Mesendoderm (in vitro differentiated cells): Measurements from ENCODE around the gene ERCC2.

Experiments
- DNase-seq: peaks from one replicate; pipeline ENCODE4 v3.0.0; 2013
- H2AK5ac ChIP-seq: 2 replicates; pipeline ENCODE4 v1.6.1; 2013; ENCODE audit warnings: low read length, inconsistent platforms
- H2BK120ac ChIP-seq: 2 replicates; pipeline ENCODE4 v1.6.1; 2013; ENCODE audit warnings: low read depth, mild to moderate bottlenecking, low read length, moderate library complexity, mixed read lengths
- H2BK15ac ChIP-seq: replicated peaks from 2 replicates; pipeline ENCODE4 v1.6.1; 2013; ENCODE audit warnings: low read depth, mild to moderate bottlenecking, moderate library complexity
- H2BK5ac ChIP-seq: 2 replicates; pipeline ENCODE4 v1.6.1; 2013; ENCODE audit warnings: low read length, inconsistent platforms
- H3K18ac ChIP-seq: 2 replicates; pipeline ENCODE4 v1.6.1; 2013; ENCODE audit warnings: mild to moderate bottlenecking, low read length, mixed read lengths
- H3K23ac ChIP-seq: one replicate; pipeline ENCODE4 v1.6.1; 2013; ENCODE audit warnings: low read length
- H3K27ac ChIP-seq: 2 replicates; pipeline ENCODE4 v1.5.1; 2013; ENCODE audit warnings: low read depth, mild to moderate bottlenecking, inconsistent platforms, low read length, moderate library complexity
- H3K27me3 ChIP-seq: 2 replicates; pipeline ENCODE4 v1.6.1; 2013; ENCODE audit warnings: low read length, control low read depth, mild to moderate bottlenecking, inconsistent platforms; ENCODE audit not compliant: insufficient read depth, poor library complexity
- H3K36me3 ChIP-seq: 2 replicates; pipeline ENCODE4 v1.6.1; 2013; ENCODE audit warnings: low read length, inconsistent platforms; ENCODE audit not compliant: control insufficient read depth, insufficient read depth
- H3K4ac ChIP-seq: one replicate; pipeline ENCODE4 v1.6.1; 2013; ENCODE audit warnings: low read depth, mild to moderate bottlenecking, low read length, moderate library complexity
- H3K4me1 ChIP-seq: 2 replicates; pipeline ENCODE4 v1.6.1; 2013; ENCODE audit warnings: low read depth, low read length, inconsistent platforms; ENCODE audit not compliant: control insufficient read depth
- H3K4me2 ChIP-seq: 2 replicates; pipeline ENCODE4 v1.6.1; 2013; ENCODE audit warnings: low read length
- H3K4me3 ChIP-seq: 2 replicates; pipeline ENCODE4 v1.5.1; 2013; ENCODE audit warnings: mild to moderate bottlenecking, low read length
- H3K56ac ChIP-seq: one replicate; pipeline ENCODE4 v1.6.1; 2013; ENCODE audit warnings: low read length
- H3K79me1 ChIP-seq: 2 replicates; pipeline ENCODE4 v1.6.1; 2013; ENCODE audit warnings: low read length, inconsistent platforms
- H3K79me2 ChIP-seq: 2 replicates; pipeline ENCODE4 v1.6.1; 2013; ENCODE audit warnings: mild to moderate bottlenecking, low read length; ENCODE audit not compliant: control insufficient read depth, insufficient read depth
- H3K9ac ChIP-seq: 2 replicates; pipeline ENCODE4 v1.6.1; 2013; ENCODE audit warnings: low read length, inconsistent platforms
- H4K5ac ChIP-seq: one replicate; pipeline ENCODE4 v1.6.1; 2013; ENCODE audit warnings: low read length
- H4K8ac ChIP-seq: one replicate; pipeline ENCODE4 v1.6.1; 2013; ENCODE audit warnings: low read depth, mild to moderate bottlenecking, control low read depth, low read length, moderate library complexity
- WGBS: extraction: QIAGEN DNeasy Blood & Tissue Kit; methylation state at CpG from one replicate; pipeline ENCODE4 v1.1.7; 2013; ENCODE audit warnings: low lambda C conversion rate, missing lambda C conversion rate; ENCODE audit not compliant: insufficient coverage; ENCODE audit errors: extremely low coverage; 5-methylcytosine and 5-hydroxymethylcytosine counted together

ERCC2 gene

DNA sequence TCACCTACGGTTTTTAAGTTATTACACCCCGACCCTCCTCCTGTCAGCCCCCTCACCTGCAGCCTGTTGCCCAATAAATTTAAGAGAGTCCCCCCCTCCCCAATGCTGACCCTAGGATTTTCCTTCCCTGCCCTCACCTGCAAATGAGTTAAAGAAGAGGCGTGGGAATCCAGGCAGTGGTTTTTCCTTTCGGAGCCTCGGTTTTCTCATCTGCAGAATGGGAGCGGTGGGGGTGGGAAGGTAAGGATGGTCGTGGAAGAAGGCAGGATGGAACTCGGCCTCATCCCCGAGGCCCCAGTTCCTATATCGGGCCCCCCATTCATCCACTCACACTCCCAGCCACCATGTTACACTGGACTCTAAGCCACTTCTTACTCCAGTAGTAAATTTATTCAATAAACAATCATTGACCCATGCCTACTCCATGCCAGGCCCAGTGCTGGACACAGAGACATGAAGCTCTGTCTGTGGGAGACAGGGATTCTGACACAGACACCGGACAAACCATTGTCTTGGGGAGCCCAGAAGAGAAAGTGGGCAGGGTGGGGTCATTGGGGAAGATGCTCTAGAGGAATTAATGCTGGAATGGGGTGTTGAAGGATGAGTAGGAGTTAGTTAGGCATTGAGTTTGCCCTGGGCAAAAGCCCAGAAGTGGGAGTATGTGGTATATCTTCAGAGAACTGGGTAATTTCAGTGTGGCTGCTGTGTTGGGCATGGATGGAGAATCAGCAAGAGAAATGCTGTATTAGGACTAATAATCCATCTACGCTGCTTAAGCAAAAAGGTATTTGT lies 66.9 kb downstream of the ERCC2 start:
- Histone ChIP-seq H3K4ac (no peak overlapping the region), H3K79me1 (no peaks in the 10 kb centered on the region), H3K23ac (no peak overlapping the region), H3K27me3 (no peaks in the 10 kb centered on the region), H3K79me2 (no peaks in the 10 kb centered on the region), H3K4me3 (no peak overlapping the region), H4K8ac (no peak overlapping the region), H3K27ac (no peak overlapping the region), H3K56ac (no peak overlapping the region), H3K18ac (no peak overlapping the region), H3K36me3 (peaks cover 2% of the 10 kb centered on the region), H3K4me1 (no peaks in the 10 kb centered on the region), H3K9ac (no peak overlapping the region), H3K4me2 (no peak overlapping the region), H2AK5ac (no peak overlapping the region), H2BK15ac (no peak overlapping the region), H4K5ac (no peak overlapping the region), H2BK120ac (no peak overlapping the region), H2BK5ac (no peak overlapping the region)
- DNase-seq = no peak
- WGBS = no CpG with 5 or more reads among the region's 12 CpGs

DNA sequence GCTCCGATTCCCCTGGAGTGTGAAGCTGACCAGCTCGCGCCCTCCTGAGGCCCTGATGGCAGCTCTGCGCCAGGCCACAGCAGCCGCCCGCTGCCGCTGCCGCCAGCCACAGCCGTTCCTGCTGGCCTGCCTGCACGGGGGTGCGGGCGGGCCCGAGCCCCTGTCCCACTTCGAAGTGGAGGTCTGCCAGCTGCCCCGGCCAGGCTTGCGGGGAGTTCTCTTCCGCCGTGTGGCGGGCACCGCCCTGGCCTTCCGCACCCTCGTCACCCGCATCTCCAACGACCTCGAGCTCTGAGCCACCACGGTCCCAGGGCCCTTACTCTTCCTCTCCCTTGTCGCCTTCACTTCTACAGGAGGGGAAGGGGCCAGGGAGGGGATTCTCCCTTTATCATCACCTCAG lies 68.0 kb downstream of the ERCC2 start:
- Histone ChIP-seq H3K4ac (no peak overlapping the region), H3K4me3 (no peak overlapping the region), H3K79me2 (no peaks in the 10 kb centered on the region), H3K9ac (no peak overlapping the region), H3K79me1 (no peaks in the 10 kb centered on the region), H3K36me3 (peaks cover 2% of the 10 kb centered on the region), H3K27ac (no peak overlapping the region), H3K18ac (no peak overlapping the region), H2BK120ac (no peak overlapping the region), H4K5ac (no peak overlapping the region), H3K27me3 (no peaks in the 10 kb centered on the region), H2BK15ac (no peak overlapping the region), H3K4me2 (no peak overlapping the region), H3K23ac (no peak overlapping the region), H4K8ac (no peak overlapping the region), H2AK5ac (no peak overlapping the region), H2BK5ac (no peak overlapping the region), H3K56ac (no peak overlapping the region), H3K4me1 (no peaks in the 10 kb centered on the region)
- DNase-seq = no peak
- no CpG with 5 or more reads among the region's 27 CpGs for WGBS
